Stimulated activated CD4-positive, alpha-beta T cell treated with anti-CD3 and anti-CD28 coated beads, Interleukin-4, amount 100 ng/mL, for 24 hours (primary cell): Measurements from ENCODE around the gene PHKG2.

Experiments
- DNase-seq: peaks from one replicate; pipeline ENCODE4 v3.0.0-alpha.2; 2020

Gene PHKG2

DNA sequence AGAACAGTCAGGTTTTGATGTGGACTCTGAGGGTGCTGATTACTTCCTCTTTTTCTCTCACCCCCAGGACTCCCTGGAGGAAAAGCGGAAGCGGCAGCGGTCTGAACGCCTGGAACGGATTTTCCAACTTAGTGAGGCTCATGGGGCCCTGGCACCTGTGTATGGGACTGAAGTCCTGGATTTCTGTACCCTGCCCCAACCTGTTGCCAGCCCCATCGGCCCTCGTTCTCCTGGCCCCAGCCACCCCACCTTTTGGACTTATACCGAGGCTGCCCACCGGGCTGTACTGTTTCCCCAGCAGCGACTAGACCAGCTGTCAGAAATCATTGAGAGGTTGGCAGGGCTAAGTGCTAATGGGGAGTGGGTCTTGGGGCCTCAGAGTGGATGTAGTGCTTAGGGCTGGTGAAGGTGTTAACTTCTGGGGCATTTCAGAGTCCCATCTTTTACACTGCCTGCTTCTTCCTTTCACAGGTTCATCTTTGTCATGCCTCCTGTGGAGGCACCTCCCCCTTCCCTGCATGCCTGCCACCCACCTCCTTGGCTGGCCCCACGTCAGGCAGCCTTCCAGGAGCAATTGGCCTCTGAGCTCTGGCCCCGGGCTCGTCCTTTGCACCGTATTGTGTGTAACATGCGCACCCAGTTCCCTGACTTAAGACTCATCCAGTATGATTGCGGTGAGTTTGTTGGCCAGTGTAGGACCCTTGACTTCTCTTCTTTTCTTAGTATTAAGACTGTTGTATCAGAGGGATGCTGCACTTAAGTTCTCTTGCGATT, 19.1 kb upstream of the PHKG2 start:
- no peak for DNase-seq

DNA sequence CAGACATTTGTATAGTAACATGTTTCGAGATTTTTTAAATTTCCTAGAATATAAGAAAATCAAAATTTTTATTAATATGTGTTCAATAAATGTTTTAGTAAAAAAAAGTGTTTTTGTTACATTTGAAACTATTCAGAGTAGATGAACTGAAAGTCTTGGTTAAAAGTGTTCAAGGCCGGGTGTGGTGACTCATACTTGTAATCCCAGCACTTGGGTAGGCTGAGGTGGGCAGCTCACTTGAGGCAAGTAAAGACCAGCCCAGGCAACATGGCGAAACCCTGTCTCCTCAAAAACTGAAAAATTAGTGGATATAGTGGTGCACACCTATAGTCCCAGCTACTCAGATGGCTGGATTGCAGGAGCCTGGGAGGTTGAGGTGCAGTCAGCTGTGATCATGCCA, 16.8 kb upstream of the PHKG2 start:
- no peak for DNase-seq

DNA sequence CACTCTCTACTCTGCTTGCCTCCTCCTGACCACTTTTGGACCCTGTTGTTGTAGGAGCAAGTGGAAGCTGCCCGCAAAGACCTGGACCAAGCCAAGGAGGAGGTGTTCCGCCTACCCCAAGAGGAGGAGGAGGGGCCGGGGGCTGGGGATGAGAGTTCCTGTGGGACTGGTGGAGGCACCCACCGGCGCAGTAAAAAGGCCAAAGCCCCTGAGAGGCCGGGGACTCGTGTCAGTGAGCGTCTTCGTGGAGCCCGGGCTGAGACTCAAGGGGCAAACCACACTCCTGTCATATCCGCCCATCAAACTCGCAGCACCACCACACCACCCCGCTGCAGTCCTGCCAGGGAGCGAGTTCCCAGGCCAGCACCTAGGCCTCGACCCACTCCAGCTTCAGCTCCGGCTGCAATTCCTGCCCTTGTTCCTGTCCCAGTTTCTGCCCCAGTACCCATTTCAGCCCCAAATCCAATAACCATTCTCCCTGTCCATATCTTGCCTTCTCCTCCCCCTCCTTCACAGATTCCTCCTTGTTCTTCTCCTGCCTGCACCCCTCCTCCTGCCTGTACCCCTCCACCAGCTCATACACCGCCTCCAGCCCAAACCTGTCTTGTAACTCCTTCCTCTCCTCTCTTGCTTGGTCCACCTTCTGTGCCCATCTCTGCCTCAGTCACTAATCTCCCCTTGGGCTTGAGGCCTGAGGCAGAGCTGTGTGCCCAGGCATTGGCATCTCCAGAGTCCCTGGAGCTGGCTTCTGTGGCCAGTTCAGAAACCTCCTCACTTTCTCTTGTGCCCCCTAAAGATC, 11.0 kb upstream of the PHKG2 start:
- no peak for DNase-seq

DNA sequence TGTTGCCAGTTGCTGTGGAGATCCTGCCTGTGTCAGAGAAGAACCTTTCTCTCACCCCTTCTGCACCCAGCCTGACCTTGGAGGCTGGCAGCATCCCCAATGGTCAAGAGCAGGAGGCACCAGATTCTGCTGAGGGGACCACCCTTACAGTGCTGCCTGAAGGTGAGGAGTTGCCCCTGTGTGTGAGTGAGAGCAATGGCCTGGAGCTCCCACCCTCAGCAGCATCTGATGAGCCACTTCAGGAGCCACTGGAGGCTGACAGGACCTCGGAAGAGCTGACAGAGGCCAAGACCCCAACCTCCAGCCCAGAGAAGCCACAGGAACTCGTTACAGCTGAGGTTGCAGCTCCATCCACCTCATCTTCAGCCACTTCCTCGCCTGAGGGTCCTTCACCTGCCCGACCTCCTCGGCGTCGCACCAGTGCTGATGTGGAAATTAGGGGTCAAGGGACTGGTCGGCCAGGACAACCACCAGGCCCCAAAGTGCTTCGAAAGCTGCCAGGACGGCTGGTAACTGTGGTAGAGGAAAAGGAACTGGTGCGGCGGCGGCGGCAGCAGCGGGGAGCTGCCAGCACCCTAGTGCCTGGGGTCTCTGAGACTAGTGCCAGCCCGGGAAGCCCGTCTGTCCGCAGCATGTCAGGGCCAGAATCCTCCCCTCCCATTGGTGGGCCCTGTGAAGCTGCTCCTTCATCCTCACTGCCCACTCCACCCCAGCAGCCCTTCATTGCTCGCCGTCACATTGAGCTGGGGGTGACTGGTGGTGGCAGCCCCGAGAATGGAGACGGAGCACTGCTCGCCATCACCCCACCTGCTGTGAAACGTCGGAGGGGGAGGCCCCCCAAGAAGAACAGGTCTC, 10.2 kb upstream of the PHKG2 start:
- no peak for DNase-seq

DNA sequence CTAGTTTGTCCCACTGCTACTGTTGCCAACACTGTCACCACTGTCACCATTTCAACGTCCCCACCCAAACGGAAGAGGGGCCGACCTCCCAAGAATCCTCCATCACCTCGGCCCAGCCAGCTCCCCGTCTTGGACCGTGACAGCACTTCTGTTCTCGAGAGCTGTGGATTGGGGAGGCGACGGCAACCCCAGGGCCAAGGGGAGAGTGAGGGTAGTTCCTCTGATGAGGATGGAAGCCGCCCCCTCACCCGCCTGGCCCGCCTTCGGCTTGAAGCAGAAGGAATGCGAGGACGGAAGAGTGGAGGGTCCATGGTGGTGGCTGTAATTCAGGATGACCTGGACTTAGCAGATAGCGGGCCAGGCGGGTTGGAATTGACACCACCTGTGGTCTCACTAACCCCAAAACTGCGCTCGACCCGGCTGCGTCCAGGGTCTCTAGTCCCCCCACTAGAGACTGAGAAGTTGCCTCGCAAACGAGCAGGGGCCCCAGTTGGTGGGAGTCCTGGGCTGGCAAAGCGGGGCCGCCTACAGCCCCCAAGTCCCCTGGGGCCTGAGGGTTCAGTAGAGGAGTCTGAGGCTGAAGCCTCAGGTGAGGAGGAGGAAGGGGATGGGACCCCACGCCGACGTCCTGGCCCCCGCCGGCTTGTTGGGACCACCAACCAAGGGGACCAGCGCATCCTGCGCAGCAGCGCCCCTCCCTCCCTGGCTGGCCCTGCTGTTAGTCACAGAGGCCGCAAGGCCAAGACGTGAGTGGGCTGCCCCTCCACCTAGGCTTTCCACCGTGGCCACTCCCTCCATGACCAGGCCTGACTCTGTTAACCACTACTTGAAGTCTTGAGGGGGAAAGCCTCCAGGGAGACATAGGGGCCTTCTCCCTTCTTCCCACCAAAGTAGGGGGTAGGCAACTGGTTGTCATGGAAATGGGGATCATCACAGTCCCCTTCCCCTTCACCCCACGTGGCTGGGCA, 9.0 kb upstream of the PHKG2 start:
- DNase-seq: no peak

DNA sequence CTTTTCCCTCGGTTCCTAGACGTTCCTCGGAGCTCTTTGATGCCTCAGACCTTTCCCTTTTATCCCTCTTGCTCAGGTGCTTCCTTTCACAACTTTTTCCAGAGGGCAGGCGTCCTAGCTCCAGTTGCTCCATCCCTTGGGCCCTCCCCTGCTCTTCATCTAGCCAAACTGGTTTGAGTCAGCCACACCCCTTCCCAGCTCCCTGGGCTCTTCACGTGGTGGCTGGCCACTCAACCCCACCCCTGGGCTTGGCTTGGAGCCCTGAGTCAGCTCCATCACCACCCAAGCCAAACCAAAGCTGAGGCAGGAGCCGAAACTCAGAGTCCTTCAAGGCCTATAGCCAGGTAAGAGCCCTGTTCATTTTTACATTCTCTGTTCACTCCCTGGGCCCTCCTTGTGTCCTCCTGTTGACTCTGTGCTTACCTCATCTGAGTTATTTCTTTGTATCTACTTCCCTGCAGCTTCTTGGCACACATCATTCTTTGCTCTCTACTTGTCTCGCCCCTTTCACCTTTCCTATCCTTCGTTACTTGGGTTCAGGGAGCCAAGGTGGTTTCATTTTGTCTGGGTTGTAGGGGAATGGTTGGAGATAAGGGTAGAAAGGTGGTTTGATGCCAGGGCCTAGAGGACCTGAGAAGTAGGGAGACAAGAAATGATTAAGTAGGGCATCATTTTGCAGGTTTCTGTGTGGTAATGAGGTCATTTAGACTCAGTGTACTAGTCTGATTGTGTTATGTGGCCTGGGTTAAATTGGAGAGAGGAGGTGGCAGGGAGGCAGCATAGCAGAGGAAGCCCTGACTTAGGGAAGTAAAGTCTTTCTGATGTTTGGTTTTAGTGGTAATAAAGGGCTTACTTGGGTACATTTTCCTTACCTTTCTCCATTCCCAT, 7.6 kb upstream of the PHKG2 start:
- DNase-seq: no peak

DNA sequence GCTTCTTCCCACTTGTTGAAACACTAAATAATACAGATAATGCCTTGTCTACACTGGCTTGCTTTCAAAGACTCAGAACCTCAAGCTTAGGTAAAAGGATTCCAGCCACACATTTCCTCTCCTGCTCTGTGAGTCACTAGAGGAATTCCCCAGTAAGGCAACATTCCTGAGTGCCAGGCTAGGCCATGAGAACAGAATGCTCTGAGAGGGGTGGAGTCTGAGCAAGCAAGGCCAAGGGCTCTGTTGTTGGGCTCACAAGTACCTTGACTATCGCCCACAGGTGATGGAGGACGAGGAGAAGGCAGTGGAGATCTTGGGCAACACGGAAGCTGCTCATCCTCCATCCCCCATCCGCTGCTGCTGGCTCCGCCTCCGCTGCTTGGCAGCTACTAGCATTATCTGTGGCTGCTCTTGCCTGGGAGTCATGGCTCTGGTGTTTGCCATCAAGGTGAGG, 6.7 kb upstream of the PHKG2 start:
- no peak for DNase-seq

DNA sequence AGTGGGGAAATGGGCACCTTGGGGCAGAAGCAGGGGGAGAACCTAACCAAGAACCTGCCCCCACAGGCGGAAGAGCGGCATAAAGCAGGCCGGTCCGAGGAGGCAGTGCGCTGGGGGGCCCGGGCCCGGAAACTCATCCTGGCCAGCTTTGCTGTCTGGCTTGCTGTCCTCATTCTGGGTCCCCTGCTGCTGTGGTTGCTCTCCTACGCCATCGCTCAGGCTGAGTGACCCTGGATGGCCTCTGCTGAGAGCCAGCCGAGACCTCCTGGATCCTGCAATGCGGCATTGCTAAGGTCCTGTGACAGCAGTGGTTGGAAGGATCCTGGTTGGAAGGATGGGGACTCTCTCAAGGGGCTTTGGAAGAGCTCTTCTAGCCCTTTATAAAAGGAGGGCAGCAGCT, 4.5 kb upstream of the PHKG2 start:
- no peak for DNase-seq

DNA sequence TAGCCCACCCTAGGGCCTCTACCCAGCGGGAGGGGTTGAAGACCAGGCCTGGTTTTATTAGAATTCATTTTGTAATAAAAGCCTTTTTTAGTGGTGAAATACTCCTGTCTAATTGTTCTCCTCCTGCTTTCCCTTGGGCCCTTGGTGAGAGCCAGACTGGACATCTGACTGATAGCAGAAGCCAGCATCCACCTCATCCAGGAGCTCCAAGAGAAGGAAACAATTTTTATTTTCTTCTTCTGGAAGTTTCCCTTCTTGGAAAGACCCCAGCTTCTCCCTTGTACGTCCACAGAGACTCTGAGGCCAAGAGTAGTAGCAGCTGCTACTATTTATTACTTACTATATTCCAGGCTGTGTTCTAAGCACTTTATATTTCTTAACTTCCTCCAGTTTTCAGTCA, 4.0 kb upstream of the PHKG2 start:
- no peak for DNase-seq

DNA sequence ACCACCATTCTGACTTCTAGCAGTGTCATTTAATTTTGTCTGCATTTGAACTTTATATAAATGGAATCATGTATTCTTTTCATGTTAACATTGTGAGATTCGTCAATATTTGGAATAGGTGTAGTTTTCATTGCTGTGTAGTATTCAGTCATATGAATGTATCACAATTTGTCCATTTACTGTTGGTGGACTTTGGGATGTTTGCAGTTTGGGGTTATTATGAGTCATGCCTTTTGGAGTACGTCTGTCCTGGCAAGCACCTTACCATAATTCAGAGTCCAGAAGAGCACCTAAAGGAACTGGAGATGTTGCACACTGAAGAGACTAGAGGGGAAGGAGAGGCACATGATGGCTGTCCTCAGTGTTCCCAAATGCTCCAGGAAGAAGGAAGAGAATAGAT, 3.1 kb upstream of the PHKG2 start:
- no peak for DNase-seq

DNA sequence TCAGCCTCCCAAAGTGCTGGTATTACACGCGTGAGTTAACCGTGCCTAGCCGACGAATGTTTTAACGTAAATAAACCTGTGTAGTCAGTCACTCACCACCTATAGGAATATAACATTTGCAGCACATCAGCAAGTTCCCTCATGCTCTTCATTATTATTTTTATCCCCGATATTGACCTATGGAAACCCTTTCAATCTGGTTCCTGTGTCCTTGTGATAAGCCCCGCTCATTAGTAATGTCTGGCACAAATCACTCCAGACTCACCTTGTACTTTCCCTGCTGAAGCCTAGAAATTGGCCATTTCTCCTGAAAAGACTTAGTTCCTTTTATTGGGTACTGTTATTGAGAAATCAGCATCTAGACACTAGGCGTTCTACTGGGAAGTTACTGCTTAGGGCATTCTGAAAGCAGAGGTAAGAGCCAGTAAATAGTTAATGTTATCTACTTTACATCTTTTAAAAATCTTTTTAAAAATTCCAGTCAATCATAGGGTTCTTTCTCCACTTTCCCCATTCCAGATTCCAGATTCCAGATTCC, 1.5 kb upstream of the PHKG2 start:
- no peak for DNase-seq

DNA sequence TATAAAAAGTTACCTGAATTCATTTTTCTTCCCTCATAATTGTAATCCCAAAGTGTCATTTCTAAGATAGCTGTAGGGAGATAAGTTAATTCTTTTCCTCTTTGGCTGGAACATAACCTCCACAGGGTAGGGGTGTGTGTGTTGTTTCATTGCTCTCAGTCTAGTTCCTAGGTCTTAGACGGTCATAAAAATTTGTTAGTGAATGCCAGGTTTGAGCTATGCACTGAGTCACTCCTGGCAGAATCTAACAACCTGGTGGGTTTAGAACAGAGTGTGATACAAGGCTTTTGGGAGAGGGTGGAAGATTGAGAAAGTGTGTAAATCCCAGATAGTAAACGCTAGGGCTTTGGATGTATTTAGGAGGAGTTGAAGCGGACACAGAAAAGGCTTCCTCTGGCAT, 894 bp upstream of the PHKG2 start:
- DNase-seq: no peak

DNA sequence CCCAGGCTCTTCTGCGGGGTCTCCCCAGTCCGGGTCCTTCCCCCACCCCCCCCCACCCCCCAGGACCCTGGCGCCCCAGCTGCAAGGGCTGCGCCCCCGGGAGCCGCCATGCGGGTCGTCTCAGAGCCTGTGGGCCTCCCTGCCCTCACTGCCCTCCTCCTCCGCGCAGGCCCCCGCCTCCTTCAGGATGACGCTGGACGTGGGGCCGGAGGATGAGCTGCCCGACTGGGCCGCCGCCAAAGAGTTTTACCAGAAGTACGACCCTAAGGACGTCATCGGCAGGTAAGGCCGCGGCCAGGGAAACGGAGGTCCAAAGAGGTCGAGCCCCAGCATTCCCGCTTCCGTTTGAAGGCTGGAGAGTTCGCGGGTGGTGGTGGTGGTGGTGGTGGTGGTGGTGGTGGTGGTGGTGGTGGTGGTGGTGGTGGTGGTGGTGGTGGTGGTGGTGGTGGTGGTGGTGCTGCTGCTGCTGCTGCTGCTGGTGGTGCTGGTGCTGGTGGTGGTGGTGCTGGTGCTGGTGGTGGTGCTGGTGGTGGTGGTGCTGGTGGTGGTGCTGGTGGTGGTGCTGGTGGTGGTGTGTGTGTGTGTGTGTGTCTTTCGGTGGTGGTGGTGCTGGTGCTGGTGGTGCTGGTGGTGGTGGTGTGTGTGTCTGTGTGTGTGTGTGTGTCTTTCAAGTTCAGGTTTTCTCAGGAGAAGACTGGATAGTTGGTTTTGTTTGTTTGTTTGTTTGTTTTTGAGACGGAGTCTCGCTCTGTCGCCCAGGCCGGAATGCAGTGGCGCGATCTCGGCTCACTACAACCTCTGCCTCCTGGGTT, 615 bp downstream of the PHKG2 start:
- DNase-seq: peak; percentile 27

DNA sequence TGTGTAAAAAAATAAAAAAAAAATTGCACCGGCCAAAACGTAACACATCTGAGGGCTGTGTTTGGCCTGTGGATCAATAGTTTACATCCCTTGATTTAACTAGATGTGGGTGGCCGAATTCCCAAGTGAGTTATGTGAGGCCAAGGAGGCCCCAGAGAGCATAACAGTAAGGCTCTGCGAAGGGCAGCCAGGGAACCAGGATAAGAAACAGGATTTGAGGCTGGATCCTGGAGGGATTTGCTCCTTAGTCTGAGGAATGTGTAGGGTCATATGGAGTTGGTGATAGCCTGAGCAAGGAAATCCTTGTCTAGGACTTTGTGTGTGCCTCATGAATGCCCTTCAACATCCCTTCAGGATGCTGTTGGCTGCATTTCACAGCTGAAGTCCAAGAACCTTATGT, 2.0 kb downstream of the PHKG2 start:
- DNase-seq: no peak

DNA sequence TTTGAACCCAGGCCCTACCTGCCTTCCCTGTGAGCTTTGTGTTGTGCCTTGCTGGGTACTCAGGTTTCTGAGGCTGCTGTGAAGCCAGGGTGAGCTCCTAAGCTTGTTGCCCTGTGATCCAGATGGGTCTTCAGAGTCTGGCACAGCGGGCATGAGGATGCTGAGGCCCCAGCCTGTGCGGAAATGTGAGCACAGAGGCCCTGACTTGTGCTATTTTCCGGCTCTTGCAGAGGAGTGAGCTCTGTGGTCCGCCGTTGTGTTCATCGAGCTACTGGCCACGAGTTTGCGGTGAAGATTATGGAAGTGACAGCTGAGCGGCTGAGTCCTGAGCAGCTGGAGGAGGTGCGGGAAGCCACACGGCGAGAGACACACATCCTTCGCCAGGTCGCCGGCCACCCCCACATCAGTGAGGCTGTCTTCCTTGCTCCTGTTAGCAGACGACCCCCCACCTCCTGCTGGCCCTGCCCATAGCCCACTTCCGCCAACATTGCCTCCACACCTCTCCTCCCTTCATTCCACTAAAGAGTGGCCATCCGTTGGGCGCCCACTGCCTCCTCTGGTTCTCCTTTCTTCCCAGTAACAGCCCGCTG, 2.7 kb downstream of the PHKG2 start:
- DNase-seq: no peak

DNA sequence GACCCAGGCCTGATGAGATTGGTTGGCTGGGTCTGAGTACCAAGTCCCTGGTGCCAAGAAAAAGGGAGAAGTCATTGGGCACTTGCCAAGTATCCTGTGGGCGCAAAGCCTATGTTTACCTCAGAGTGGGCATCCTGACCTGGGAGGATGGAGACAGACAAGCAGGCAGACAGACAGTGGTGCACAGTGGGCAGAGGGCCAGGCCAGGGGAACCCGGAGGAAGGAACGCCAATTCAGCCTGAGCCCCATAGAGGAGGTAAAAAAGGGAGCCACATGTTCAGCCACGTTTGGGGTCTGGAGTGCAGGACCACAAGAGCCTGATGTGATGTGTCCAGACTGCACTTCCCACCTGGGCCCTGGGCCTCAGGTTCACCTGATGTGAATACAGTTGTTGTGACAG, 5.4 kb downstream of the PHKG2 start:
- no peak for DNase-seq

DNA sequence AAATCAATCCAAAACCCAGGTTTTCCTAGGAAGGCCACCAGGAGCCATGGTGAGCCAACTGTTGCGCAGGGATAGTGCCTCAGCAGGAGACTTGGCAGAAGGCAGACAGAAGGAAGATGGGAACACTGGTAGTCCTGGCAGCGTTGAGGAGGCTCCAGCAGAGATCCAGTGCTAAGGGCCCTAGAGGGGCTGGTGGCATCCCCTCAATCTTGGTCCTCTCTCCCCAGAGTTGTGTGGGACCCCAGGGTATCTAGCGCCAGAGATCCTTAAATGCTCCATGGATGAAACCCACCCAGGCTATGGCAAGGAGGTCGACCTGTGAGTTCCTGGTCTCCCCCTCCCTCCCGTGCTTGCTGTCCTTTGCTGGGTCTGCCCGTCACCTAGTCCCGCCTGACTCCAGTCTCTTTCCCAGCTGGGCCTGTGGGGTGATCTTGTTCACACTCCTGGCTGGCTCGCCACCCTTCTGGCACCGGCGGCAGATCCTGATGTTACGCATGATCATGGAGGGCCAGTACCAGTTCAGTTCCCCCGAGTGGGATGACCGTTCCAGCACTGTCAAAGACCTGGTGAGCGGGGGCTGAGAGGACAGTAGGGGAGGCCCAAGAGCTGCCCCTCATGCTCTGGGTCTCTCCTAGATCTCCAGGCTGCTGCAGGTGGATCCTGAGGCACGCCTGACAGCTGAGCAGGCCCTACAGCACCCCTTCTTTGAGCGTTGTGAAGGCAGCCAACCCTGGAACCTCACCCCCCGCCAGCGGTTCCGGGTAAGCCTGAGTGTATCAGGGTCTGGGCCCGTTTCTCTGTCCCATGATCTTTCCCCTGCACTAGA, 7.9 kb downstream of the PHKG2 start:
- no peak for DNase-seq

DNA sequence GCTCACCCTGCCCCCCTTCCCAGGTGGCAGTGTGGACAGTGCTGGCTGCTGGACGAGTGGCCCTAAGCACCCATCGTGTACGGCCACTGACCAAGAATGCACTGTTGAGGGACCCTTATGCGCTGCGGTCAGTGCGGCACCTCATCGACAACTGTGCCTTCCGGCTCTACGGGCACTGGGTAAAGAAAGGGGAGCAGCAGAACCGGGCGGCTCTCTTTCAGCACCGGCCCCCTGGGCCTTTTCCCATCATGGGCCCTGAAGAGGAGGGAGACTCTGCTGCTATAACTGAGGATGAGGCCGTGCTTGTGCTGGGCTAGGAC, 8.5 kb downstream of the PHKG2 start:
- DNase-seq: no peak

DNA sequence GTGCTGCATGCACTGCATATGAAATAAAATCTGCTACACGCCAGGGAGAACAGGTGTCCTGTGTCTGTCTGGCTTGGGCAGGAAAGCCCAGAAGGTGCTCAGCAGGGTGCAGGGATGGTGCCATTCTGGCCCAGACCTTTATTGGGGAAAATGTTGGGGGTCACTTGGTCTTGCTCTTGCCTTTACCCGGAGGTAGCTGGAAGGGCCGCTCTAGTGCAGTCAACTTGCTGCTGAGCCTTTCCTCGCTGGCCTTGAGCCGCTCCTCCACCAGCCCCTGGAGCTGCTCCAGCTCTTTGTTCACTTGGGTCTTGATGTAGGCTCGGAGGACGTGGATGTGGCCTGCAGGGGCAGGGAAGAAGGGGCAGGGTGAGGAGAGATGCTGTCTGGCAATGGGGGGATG, 9.1 kb downstream of the PHKG2 start:
- DNase-seq: no peak
